Panc1 (cell line): Measurements from ENCODE around the gene ARRDC2.

ENCODE experiments used
- POLR2AphosphoS5 ChIP-seq: IDR thresholded peaks from 2 replicates; pipeline ENCODE4 v1.6.1; 2012; ENCODE audit warnings: mild to moderate bottlenecking, low read depth, low read length, moderate library complexity
- SIN3A ChIP-seq: IDR thresholded peaks from 2 replicates; pipeline ENCODE4 v1.6.1; 2012; ENCODE audit warnings: low read depth, mild to moderate bottlenecking, low read length, moderate library complexity, borderline replicate concordance; ENCODE audit not compliant: insufficient read depth
- TF ChIP-seq, protein P1 (sequence below): fragments of 450-650 bp; IDR thresholded peaks from 2 replicates; pipeline ENCODE4 v1.5.1; 2017; ENCODE audit warnings: mild to moderate bottlenecking
- TF ChIP-seq, protein P2 (sequence below), 2 experiments: IDR thresholded peaks; 2 replicates each; pipeline ENCODE4 v1.6.1; 2011 to 2012; ENCODE audit warnings: low read depth in 2 of 2, control low read depth in 1 of 2, low read length in 1 of 2, mild to moderate bottlenecking in 1 of 2, moderate library complexity in 1 of 2; ENCODE audit not compliant: insufficient read depth in 1 of 2

DNA sequence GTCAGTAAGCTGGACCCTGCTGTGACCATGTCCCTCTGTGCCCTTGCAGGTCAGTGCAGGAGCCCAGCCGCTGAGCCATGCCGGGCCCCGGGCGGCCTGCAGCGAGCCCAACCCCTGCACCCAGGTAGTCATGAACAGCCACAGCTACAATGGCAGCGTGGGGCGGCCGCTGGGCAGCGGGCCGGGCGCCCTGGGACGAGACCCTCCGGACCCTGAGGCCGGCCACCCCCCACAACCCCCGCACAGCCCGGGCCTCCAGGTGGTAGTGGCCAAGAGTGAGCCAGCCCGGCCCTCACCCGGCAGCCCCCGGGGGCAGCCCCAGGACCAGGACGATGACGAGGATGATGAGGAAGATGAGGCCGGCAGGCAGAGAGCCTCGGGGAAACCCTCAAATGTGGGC lies 34.2 kb upstream of the ARRDC2 start:
- TF ChIP-seq POLR2AphosphoS5 (no peak), SIN3A (no peak)
- TF ChIP-seq, protein P1, sequence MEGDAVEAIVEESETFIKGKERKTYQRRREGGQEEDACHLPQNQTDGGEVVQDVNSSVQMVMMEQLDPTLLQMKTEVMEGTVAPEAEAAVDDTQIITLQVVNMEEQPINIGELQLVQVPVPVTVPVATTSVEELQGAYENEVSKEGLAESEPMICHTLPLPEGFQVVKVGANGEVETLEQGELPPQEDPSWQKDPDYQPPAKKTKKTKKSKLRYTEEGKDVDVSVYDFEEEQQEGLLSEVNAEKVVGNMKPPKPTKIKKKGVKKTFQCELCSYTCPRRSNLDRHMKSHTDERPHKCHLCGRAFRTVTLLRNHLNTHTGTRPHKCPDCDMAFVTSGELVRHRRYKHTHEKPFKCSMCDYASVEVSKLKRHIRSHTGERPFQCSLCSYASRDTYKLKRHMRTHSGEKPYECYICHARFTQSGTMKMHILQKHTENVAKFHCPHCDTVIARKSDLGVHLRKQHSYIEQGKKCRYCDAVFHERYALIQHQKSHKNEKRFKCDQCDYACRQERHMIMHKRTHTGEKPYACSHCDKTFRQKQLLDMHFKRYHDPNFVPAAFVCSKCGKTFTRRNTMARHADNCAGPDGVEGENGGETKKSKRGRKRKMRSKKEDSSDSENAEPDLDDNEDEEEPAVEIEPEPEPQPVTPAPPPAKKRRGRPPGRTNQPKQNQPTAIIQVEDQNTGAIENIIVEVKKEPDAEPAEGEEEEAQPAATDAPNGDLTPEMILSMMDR, result no peak
- TF ChIP-seq, protein P2, sequence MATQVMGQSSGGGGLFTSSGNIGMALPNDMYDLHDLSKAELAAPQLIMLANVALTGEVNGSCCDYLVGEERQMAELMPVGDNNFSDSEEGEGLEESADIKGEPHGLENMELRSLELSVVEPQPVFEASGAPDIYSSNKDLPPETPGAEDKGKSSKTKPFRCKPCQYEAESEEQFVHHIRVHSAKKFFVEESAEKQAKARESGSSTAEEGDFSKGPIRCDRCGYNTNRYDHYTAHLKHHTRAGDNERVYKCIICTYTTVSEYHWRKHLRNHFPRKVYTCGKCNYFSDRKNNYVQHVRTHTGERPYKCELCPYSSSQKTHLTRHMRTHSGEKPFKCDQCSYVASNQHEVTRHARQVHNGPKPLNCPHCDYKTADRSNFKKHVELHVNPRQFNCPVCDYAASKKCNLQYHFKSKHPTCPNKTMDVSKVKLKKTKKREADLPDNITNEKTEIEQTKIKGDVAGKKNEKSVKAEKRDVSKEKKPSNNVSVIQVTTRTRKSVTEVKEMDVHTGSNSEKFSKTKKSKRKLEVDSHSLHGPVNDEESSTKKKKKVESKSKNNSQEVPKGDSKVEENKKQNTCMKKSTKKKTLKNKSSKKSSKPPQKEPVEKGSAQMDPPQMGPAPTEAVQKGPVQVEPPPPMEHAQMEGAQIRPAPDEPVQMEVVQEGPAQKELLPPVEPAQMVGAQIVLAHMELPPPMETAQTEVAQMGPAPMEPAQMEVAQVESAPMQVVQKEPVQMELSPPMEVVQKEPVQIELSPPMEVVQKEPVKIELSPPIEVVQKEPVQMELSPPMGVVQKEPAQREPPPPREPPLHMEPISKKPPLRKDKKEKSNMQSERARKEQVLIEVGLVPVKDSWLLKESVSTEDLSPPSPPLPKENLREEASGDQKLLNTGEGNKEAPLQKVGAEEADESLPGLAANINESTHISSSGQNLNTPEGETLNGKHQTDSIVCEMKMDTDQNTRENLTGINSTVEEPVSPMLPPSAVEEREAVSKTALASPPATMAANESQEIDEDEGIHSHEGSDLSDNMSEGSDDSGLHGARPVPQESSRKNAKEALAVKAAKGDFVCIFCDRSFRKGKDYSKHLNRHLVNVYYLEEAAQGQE (IDR thresholded peaks at IDR 0.05; ENCODE audit: insufficient read depth in 1 of 2, low read depth in 2 of 2, low read length in 1 of 2), result no peak
